Measurements from ENCODE around the gene RIMOC1.
"Not testable (repeated sequence)": the region's sequence is repeated elsewhere in the genome, so short reads cannot be mapped to it uniquely, and the experiment has no call there.

Gene RIMOC1

GRCh38 chr5:41935544-41935943, 31.4 kb downstream of the RIMOC1 start:
- no peak overlapping the region for H3K4me3 ChIP-seq (ENCODE audit: low read depth, low read length)
- no peaks in the 10 kb centered on the region for H3K9me3 ChIP-seq (ENCODE audit: control insufficient read depth, insufficient read depth, low read depth, low read length)
- POLR2A ChIA-PET: no interaction called here
- H3K4me1 ChIP-seq (ENCODE audit: control insufficient read depth, insufficient read depth, low read length): no peaks in the 10 kb centered on the region
- TF ChIP-seq ZNF280D (tag by site-specific recombination; IDR thresholded peaks at IDR 0.05) (no peak), ZNF747 (tag by site-specific recombination; IDR thresholded peaks at IDR 0.05) (no peak), ZNF121 (tag by site-specific recombination; IDR thresholded peaks at IDR 0.05) (no peak), MYNN (tag by site-specific recombination; IDR thresholded peaks at IDR 0.05; ENCODE audit: borderline replicate concordance) (no peak), ZNF530 (tag by site-specific recombination; IDR thresholded peaks at IDR 0.05; ENCODE audit: low read depth) (no peak), ZNF423 (tag by site-specific recombination; IDR thresholded peaks at IDR 0.05) (no peak), ZNF501 (tag by site-specific recombination; IDR thresholded peaks at IDR 0.05) (no peak), ZBTB44 (tag by site-specific recombination; IDR thresholded peaks at IDR 0.05) (no peak), ZNF626 (tag by site-specific recombination; IDR thresholded peaks at IDR 0.05) (no peak), ZNF426 (tag by site-specific recombination; IDR thresholded peaks at IDR 0.05) (no peak), ZNF214 (tag by site-specific recombination; IDR thresholded peaks at IDR 0.05; ENCODE audit: borderline replicate concordance) (no peak), ZNF184 (tag by site-specific recombination; IDR thresholded peaks at IDR 0.05) (no peak), ZNF785 (tag by site-specific recombination; IDR thresholded peaks at IDR 0.05) (no peak), REPIN1 (tag by site-specific recombination; IDR thresholded peaks at IDR 0.05; ENCODE audit: low read depth) (no peak), ZNF16 (tag by site-specific recombination; IDR thresholded peaks at IDR 0.05; ENCODE audit: low read depth) (no peak), ZFP37 (tag by site-specific recombination; IDR thresholded peaks at IDR 0.05) (no peak), SCRT1 (tag by site-specific recombination; IDR thresholded peaks at IDR 0.05; ENCODE audit: borderline replicate concordance) (no peak), ZNF335 (tag by site-specific recombination; conservative IDR thresholded peaks at IDR 0.05) (no peak), ZNF596 (tag by site-specific recombination; IDR thresholded peaks at IDR 0.05) (no peak)
- CTCF ChIA-PET: no interaction called here
- peaks cover 0 to 15% of the 10 kb centered on the region in 2 experiments; a peak in 2 of 3 replicates for H3K36me3 ChIP-seq (ENCODE audit: control insufficient read depth in 2 of 2, insufficient read depth in 1 of 2, low read length in 2 of 2)
- no peak overlapping the region for H3K27ac ChIP-seq (ENCODE audit: extremely low read depth, low read depth, low read length)

DNA sequence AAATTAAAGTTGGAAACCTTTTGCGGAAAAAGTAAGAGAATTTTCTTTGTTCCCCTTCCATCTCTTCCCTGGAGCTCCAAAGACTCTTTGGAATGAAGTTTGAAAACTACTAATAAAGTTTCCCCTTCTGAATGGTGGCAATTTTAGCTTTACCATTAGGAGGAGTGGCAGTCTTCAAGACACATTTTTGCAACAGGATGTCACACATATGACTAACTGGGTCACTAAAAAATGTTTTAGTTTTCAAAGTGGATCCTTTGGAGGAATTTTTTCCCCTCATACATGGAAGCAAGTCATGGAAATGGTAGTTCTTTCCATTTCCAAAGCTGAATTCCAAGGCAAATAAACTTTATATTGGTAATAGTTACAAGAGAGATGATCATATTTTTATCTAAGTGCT, 36.5 kb downstream of the RIMOC1 start:
- ChIA-PET POLR2A (no interaction called here), CTCF (interaction anchor here (0.7 to 0.9 kb wide), 2 partner anchors 64 to 967 kb away, joined by 3 read pairs; no protein-coding TSS in a partner anchor)
- Histone ChIP-seq H3K27ac (ENCODE audit: extremely low read depth, low read depth, low read length) (no peak overlapping the region), H3K4me1 (ENCODE audit: control insufficient read depth, insufficient read depth, low read length) (no peaks in the 10 kb centered on the region), H3K36me3 (ENCODE audit: control insufficient read depth in 2 of 2, insufficient read depth in 1 of 2, low read length in 2 of 2) (peaks cover 0 to 3% of the 10 kb centered on the region in 2 experiments; a peak in 2 of 3 replicates), H3K4me3 (ENCODE audit: low read depth, low read length) (no peak overlapping the region), H3K9me3 (ENCODE audit: control insufficient read depth, insufficient read depth, low read depth, low read length) (no peaks in the 10 kb centered on the region)
- TF ChIP-seq OSR2 (tag by site-specific recombination; IDR thresholded peaks at IDR 0.05) (no peak), ZNF16 (tag by site-specific recombination; IDR thresholded peaks at IDR 0.05; ENCODE audit: low read depth) (no peak), ZNF830 (tag by site-specific recombination; IDR thresholded peaks at IDR 0.05; ENCODE audit: low read depth) (no peak)

GRCh38 chr5:41945332-41945955, 41.3 kb downstream of the RIMOC1 start:
- H3K9me3 ChIP-seq (ENCODE audit: control insufficient read depth, insufficient read depth, low read depth, low read length); H3K36me3 ChIP-seq (ENCODE audit: control insufficient read depth in 2 of 2, insufficient read depth in 1 of 2, low read length in 2 of 2); H3K4me1 ChIP-seq (ENCODE audit: control insufficient read depth, insufficient read depth, low read length); H3K4me3 ChIP-seq (ENCODE audit: low read depth, low read length); POLR2A ChIA-PET; H3K27ac ChIP-seq (ENCODE audit: extremely low read depth, low read depth, low read length): not testable (repeated sequence)
- CTCF ChIA-PET: interaction anchor here (0.7 to 1.2 kb wide), 2 partner anchors 11 to 23 kb away, joined by 3 read pairs; no protein-coding TSS in a partner anchor
